Ectodermal cell (in vitro differentiated cells): ENCODE results near the gene EPHB2.

Experiments used
- H3K27ac ChIP-seq: 2 replicates; pipeline ENCODE4 v1.7.0; 2013; ENCODE audit warnings: mild to moderate bottlenecking, low read depth, low read length; ENCODE audit not compliant: insufficient read depth, poor library complexity, severe bottlenecking
- H3K27me3 ChIP-seq: 2 replicates; pipeline ENCODE4 v1.7.0; 2013; ENCODE audit warnings: mild to moderate bottlenecking, low read length; ENCODE audit not compliant: insufficient read depth, control insufficient read depth, poor library complexity, severe bottlenecking
- H3K36me3 ChIP-seq: one replicate; pipeline ENCODE4 v1.7.0; 2013; ENCODE audit warnings: low read length; ENCODE audit not compliant: control insufficient read depth, insufficient read depth
- H3K4me1 ChIP-seq: one replicate; pipeline ENCODE4 v1.7.0; 2013; ENCODE audit warnings: low read length; ENCODE audit not compliant: control insufficient read depth, insufficient read depth
- H3K4me3 ChIP-seq: 2 replicates; pipeline ENCODE4 v1.7.0; 2013; ENCODE audit warnings: low read depth, low read length, control low read depth; ENCODE audit not compliant: insufficient read depth
- H3K9me3 ChIP-seq: 2 replicates; pipeline ENCODE4 v1.7.0; 2013; ENCODE audit warnings: mild to moderate bottlenecking, low read length, moderate library complexity; ENCODE audit not compliant: control insufficient read depth
- WGBS, 2 experiments: methylation state at CpG; one replicate each; pipeline ENCODE4 v1.1.7; 2013; ENCODE audit warnings: missing lambda C conversion rate in 2 of 2; 5-methylcytosine and 5-hydroxymethylcytosine counted together

EPHB2 gene

DNA sequence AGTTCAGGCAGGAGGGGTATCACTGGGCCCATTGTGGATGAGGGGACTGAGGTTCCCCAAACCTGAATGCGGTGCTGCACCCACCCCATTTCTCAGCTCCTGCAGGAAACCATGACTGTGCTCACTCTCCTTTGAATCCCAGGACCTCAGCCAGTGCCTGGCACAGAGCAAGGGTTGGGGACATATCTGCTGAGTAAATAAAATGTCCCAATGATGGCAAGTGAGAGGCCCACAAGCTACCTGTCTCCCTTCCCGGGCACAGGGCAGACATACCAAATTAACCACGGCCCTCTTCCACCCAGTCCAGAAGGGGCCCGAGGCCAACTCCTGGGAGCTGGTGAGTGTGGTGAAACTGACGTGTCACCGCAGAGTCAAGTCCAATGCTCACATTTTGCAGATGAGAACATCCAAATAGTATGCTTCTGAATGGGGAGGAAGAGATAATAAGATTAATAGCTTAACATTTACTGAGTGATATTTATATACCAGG is 97.6 kb downstream of the EPHB2 start:
- no peaks in the 10 kb centered on the region for H3K9me3 ChIP-seq
- 96 to 97% methylated on average over 6 of the region's 6 CpGs for WGBS, 2 experiments
- H3K4me3 ChIP-seq: no peak overlapping the region
- no peaks in the 10 kb centered on the region for H3K36me3 ChIP-seq
- H3K27me3 ChIP-seq: no peaks in the 10 kb centered on the region
- no peak overlapping the region for H3K27ac ChIP-seq
- H3K4me1 ChIP-seq: peaks cover 47% of the 10 kb centered on the region

- H3K27ac ChIP-seq: no peak overlapping the region
- no peaks in the 10 kb centered on the region for H3K36me3 ChIP-seq
- no peak overlapping the region for H3K4me3 ChIP-seq
- H3K9me3 ChIP-seq: no peaks in the 10 kb centered on the region
- peaks cover 47% of the 10 kb centered on the region for H3K4me1 ChIP-seq
- WGBS, 2 experiments: 87 to 89% methylated on average over 15 of the region's 15 CpGs
- H3K27me3 ChIP-seq: no peaks in the 10 kb centered on the region
Observed at GRCh38 chr1:22808676-22809483, 98.2 kb downstream of the EPHB2 start.

- Histone ChIP-seq H3K4me1 (peaks cover 38% of the 10 kb centered on the region), H3K27me3 (no peaks in the 10 kb centered on the region), H3K9me3 (no peaks in the 10 kb centered on the region), H3K4me3 (no peak overlapping the region), H3K36me3 (no peaks in the 10 kb centered on the region), H3K27ac (no peak overlapping the region)
- WGBS, 2 experiments: 97 to 98% methylated on average over 4 of the region's 4 CpGs
Observed at GRCh38 chr1:22809783-22810182, 99.1 kb downstream of the EPHB2 start.

DNA sequence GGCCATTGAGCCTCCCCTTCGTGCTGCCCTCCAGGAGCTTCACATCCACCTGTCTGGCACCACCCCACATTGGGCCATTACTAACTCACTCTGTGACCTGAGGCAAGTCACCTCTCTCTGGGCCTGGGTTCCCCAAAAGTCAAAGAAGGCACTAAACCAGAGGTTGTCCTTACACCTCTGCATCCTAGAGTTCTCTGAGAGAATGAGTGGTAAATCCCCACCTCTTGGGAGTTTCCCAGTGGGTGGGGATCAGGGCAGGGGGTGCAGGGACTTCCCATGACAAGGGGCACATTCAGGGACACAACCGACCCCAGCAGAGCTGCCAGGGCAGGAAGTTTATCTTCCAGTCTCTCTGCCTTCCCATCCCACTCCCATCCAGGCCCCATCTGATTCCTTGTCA is 99.7 kb downstream of the EPHB2 start:
- Histone ChIP-seq H3K27me3 (no peaks in the 10 kb centered on the region), H3K4me1 (peaks cover 32% of the 10 kb centered on the region), H3K9me3 (no peaks in the 10 kb centered on the region), H3K4me3 (no peak overlapping the region), H3K27ac (no peak overlapping the region), H3K36me3 (no peaks in the 10 kb centered on the region)
- WGBS, 2 experiments: 82 to 92% methylated on average over 2 of the region's 2 CpGs

- Histone ChIP-seq H3K27ac (no peak overlapping the region), H3K9me3 (no peaks in the 10 kb centered on the region), H3K36me3 (no peaks in the 10 kb centered on the region), H3K4me3 (no peak overlapping the region), H3K4me1 (peaks cover 13% of the 10 kb centered on the region), H3K27me3 (no peaks in the 10 kb centered on the region)
- WGBS, 2 experiments: 90% methylated on average over 17 to 18 of the region's 18 CpGs
Observed at GRCh38 chr1:22812092-22812880, 101.6 kb downstream of the EPHB2 start.

DNA sequence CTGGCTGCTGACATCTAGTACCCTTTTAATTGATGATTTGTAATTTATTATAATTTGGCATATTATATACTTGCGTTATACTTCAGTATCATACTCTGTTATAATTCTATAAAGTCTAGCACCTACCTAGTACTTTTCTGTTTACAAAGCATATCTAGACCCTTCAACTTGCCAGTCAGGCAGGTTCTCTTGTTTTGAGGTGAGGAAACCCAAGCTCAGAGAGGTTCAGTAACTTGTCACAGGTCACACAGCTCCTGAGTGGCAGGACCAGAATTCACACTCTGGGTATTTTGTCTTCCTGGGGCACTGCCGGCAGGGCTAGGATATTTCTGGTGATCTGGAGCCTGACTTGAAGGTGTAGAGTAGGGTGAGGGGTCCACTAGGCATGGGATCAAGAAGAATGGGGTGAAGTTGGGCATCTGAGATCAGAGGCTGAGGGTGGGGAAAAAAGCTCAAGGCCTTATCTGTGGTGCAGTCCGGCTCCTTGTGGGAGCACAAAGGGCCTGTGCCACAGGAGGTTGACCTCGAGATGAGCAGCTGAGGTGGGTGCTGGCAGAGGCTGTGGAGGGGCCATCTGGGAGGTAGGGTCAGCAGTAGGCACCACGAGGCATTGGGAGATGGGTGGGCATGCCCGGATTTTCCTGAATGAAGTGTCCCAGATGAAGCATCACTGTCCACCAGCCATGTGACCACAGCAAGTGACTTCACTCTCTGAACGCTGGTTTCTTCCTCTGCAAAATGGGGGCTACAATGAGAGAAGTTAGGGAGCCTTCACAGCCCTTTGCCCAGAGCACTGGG is 102.6 kb downstream of the EPHB2 start:
- Histone ChIP-seq H3K36me3 (no peaks in the 10 kb centered on the region), H3K27me3 (no peaks in the 10 kb centered on the region), H3K4me1 (peaks cover 13% of the 10 kb centered on the region), H3K9me3 (no peaks in the 10 kb centered on the region), H3K27ac (no peak overlapping the region), H3K4me3 (no peak overlapping the region)
- WGBS, 2 experiments: 96 to 97% methylated on average over 7 of the region's 7 CpGs

DNA sequence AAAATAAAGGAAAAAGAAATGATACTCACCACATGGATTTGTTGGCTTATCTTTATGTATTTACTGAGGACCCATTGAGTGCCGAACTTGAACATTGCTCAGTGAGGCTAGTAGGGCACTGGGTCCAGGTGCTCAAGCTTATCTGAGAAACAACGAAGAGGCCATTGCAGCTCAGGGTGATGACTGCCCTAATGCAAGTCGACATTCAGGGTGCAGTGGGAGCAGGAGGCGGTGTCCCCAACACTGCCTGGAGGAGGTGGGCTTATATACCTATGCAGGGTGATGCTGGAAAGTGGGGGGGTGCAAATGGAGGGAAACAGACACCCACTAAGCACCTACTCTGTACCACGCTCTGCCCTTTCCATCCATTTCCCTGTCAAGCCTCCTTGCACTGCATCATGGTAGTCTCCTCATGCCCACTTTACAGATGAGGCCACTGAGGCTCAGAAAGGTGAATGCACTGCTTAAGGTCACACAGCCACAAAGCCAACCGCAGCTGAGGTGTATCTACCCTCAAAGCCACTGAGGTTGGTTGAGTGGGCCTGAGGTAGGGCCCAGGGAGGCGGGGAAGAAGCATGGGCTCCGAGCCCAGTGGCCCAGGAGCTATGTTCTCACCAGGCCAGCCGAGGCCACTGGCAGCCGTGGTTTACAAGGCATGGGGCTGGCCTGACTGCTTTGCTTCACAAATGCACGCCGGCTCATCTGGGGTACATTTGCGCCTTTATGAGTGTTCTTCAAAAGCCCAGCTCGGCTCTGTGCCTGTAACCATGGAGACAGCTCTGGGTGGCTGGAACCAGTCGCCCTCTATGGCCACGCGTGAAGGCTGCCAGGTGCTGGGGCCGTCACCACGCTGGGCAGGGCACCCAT is 103.8 kb downstream of the EPHB2 start:
- Histone ChIP-seq H3K27ac (no peak overlapping the region), H3K36me3 (no peaks in the 10 kb centered on the region), H3K27me3 (no peaks in the 10 kb centered on the region), H3K4me1 (peaks cover 18% of the 10 kb centered on the region), H3K4me3 (no peak overlapping the region), H3K9me3 (no peaks in the 10 kb centered on the region)
- 86 to 87% methylated on average over 19 of the region's 19 CpGs for WGBS, 2 experiments

DNA sequence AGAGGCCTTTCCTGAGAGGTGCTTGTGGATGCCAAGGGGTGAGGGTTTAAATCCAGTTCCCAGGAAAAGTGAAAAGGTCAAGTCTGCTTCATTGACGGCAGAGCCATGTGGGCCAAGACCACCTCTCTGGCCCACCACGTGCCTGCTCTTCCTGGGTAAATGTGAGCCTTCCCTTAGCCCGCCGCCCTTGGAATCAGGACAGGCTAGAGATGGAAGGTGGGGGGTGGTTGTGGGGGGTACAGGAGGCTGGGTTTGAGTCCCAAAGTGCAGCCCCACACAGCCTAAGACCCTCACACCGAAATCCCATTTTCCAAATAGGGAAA is 104.4 kb downstream of the EPHB2 start:
- WGBS, 2 experiments: 93 to 95% methylated on average over 5 of the region's 5 CpGs

DNA sequence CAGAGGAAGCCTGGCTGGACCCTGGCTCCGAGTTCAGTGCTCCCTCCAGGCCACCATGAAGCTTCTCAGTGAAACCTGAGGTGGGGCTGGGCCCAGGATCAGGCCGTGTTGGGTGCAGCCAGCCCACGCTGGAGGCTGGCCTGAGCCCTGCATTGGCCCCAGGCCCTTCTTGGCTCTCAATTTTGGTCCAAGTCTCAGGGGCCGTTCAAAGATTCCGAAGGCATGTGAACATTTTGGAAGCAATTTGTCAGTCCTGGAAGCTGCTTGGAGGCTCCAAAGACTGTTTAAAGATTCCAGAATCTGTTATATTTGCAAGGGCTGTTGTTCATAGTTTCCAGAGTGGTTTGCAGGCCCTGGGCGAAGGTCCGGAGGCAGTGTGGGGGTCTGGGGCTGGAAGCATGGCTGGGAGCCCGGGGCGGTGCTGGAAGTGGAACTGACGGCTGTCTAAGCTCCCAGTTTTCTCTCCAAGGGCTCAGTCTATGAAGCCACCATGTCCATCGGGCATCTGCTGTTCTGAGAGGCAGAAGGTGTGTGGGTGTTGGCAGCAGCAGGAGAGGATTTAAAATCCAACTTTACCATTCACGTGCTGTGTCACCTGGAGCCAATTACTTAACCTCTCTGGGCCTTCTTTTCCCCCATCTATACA is 104.9 kb downstream of the EPHB2 start:
- no peak overlapping the region for H3K4me3 ChIP-seq
- H3K27ac ChIP-seq: no peak overlapping the region
- H3K9me3 ChIP-seq: no peaks in the 10 kb centered on the region
- H3K4me1 ChIP-seq: peaks cover 18% of the 10 kb centered on the region
- H3K27me3 ChIP-seq: no peaks in the 10 kb centered on the region
- H3K36me3 ChIP-seq: no peaks in the 10 kb centered on the region
- 79% methylated on average over 12 of the region's 12 CpGs for WGBS, 2 experiments

More for the DNA sequence above, 104.4 kb downstream of the EPHB2 start:
- H3K27ac ChIP-seq: no peak overlapping the region
- no peaks in the 10 kb centered on the region for H3K9me3 ChIP-seq
- no peak overlapping the region for H3K4me3 ChIP-seq
- no peaks in the 10 kb centered on the region for H3K27me3 ChIP-seq
- H3K36me3 ChIP-seq: no peaks in the 10 kb centered on the region
- peaks cover 18% of the 10 kb centered on the region for H3K4me1 ChIP-seq
